OCI-LY1 (cell line): ENCODE results near the gene INPP4A.

Source experiments
- H2AFZ ChIP-seq: fragments of 200-600 bp; sonication (generic), shearing (Covaris generic); 2 replicates; pipeline ENCODE4 v1.6.0; 2014; ENCODE audit warnings: antibody characterized with exemption, mild to moderate bottlenecking, low read length
- H3F3A ChIP-seq: fragments of 200-600 bp; sonication (generic), shearing (Covaris generic); 2 replicates; pipeline ENCODE4 v1.6.0; 2014; ENCODE audit warnings: mild to moderate bottlenecking, antibody characterized with exemption, low read length, moderate library complexity; ENCODE audit not compliant: insufficient read depth
- H3K27ac ChIP-seq: fragments of 200-600 bp; sonication (generic); 2 replicates; pipeline ENCODE4 v1.5.1; 2014; ENCODE audit warnings: low read length, mixed run types, mild to moderate bottlenecking, low read depth; ENCODE audit not compliant: poor library complexity, severe bottlenecking
- H3K27me3 ChIP-seq: fragments of 200-600 bp; sonication (generic); 2 replicates; pipeline ENCODE4 v1.6.0; 2014; ENCODE audit warnings: antibody characterized with exemption, mild to moderate bottlenecking, low read length, moderate library complexity; ENCODE audit not compliant: insufficient read depth
- H3K36me3 ChIP-seq: fragments of 200-600 bp; sonication (generic); 2 replicates; pipeline ENCODE4 v1.6.1; 2014; ENCODE audit warnings: mild to moderate bottlenecking, antibody characterized with exemption, low read length, moderate library complexity, mixed read lengths; ENCODE audit not compliant: insufficient read depth
- H3K4me1 ChIP-seq: fragments of 200-600 bp; sonication (generic); 2 replicates; pipeline ENCODE4 v1.5.1; 2014; ENCODE audit warnings: mild to moderate bottlenecking, low read length, moderate library complexity; ENCODE audit not compliant: insufficient read depth, severe bottlenecking
- H3K4me2 ChIP-seq: fragments of 200-600 bp; sonication (generic), shearing (Covaris generic); 2 replicates; pipeline ENCODE4 v1.6.1; 2014; ENCODE audit warnings: low read length
- H3K4me3 ChIP-seq: fragments of 200-600 bp; sonication (generic); 2 replicates; pipeline ENCODE4 v1.5.1; 2014; ENCODE audit warnings: low read length, low read depth, mild to moderate bottlenecking, mixed read lengths; ENCODE audit not compliant: poor library complexity, severe bottlenecking
- H3K79me2 ChIP-seq: fragments of 200-600 bp; shearing (Covaris generic); 2 replicates; pipeline ENCODE4 v1.6.1; 2016; ENCODE audit warnings: mixed run types, low read length, mixed read lengths; ENCODE audit not compliant: insufficient read depth
- H3K9ac ChIP-seq: fragments of 200-600 bp; sonication (generic), shearing (Covaris generic); 2 replicates; pipeline ENCODE4 v1.6.1; 2014; ENCODE audit warnings: mild to moderate bottlenecking, low read length, mixed read lengths
- H3K9me2 ChIP-seq: fragments of 200-600 bp; sonication (generic), shearing (Covaris generic); 2 replicates; pipeline ENCODE4 v1.6.1; 2014; ENCODE audit warnings: low read depth, mild to moderate bottlenecking, low read length, mixed read lengths
- H3K9me3 ChIP-seq: fragments of 200-600 bp; shearing (Covaris generic); 2 replicates; pipeline ENCODE4 v1.6.1; 2014; ENCODE audit warnings: low read length, mixed read lengths
- H4K20me1 ChIP-seq: fragments of 200-600 bp; sonication (generic), shearing (Covaris generic); 2 replicates; pipeline ENCODE4 v1.6.0; 2016; ENCODE audit warnings: mild to moderate bottlenecking, low read length; ENCODE audit not compliant: insufficient read depth
- CTCF ChIP-seq: fragments of 200-600 bp; sonication (generic), shearing (Covaris generic); IDR thresholded peaks from 2 replicates; pipeline ENCODE4 v1.5.1; 2017; ENCODE audit warnings: mild to moderate bottlenecking, antibody characterized with exemption, low read length, moderate library complexity, mixed read lengths
- EZH2 ChIP-seq: fragments of 200-600 bp; sonication (generic), shearing (Covaris generic); IDR thresholded peaks from 2 replicates; pipeline ENCODE4 v1.8.0; 2017; ENCODE audit warnings: borderline replicate concordance, mixed run types, mild to moderate bottlenecking, antibody characterized with exemption, low read length, moderate library complexity, mixed read lengths

The INPP4A gene

DNA sequence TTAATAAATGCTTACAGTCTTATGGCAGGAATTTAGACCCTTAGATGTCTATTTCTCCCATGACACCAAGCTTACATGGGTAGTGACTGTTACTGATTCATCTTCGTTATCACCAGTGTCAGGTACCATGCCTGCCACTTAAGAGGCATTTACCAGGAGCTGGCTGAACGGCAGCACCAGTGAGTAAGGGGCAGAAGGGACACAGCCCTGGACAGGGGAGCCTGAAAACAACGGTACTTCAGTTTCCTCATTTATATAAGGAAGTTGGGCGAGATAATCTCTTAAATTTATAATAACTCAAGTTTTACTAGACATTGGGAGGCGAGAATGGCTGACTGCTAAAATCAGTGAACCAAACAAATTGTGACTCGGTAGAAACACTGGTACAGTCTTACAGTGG lies 162.4 kb downstream of the INPP4A start:
- Histone ChIP-seq H3F3A (no peaks in the 10 kb centered on the region), H3K9me2 (no peaks in the 10 kb centered on the region), H3K79me2 (peaks cover 16% of the 10 kb centered on the region), H3K9ac (peak overlapping the region; percentile 97), H3K27me3 (no peaks in the 10 kb centered on the region), H3K4me2 (peak overlapping the region; percentile 98), H3K4me3 (peak overlapping the region; percentile 96), H3K4me1 (peaks cover 34% of the 10 kb centered on the region), H4K20me1 (no peaks in the 10 kb centered on the region), H3K9me3 (no peaks in the 10 kb centered on the region), H2AFZ (no peak overlapping the region), H3K36me3 (peaks cover 35% of the 10 kb centered on the region), H3K27ac (no peak overlapping the region)
- TF ChIP-seq EZH2: no peak
- TF ChIP-seq CTCF: no peak

DNA sequence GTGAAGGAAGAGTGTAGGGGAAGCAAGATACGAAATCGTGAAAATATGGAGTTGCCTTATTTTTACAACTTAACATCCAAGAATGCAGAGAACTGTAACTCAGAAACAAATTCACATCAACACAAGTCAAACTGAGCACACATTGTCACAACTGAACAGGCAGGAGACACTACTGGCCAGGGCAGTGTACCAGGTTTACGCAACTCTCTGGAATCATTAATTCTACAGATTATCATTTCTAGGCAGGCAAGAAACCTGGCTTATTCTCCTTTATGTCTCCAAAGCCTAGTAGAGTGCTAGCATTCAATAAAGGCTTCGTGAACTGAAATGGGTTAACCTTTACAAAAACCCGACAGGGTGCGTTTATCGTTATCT lies 163.1 kb downstream of the INPP4A start:
- H3K27ac ChIP-seq: peak overlapping the region; percentile 28
- H4K20me1 ChIP-seq: no peaks in the 10 kb centered on the region
- peaks cover 16% of the 10 kb centered on the region for H3K79me2 ChIP-seq
- H3K4me3 ChIP-seq: peak overlapping the region; percentile 96
- no peaks in the 10 kb centered on the region for H3F3A ChIP-seq
- H3K9me3 ChIP-seq: no peaks in the 10 kb centered on the region
- no peaks in the 10 kb centered on the region for H3K27me3 ChIP-seq
- peak overlapping the region; percentile 97 for H3K9ac ChIP-seq
- H2AFZ ChIP-seq: peak overlapping the region; percentile 8; the same call in 1 of the 2 replicates
- peak overlapping the region; percentile 98 for H3K4me2 ChIP-seq
- no peak for TF ChIP-seq CTCF
- no peak for TF ChIP-seq EZH2
- peaks cover 34% of the 10 kb centered on the region for H3K36me3 ChIP-seq
- H3K9me2 ChIP-seq: no peaks in the 10 kb centered on the region
- H3K4me1 ChIP-seq: peaks cover 34% of the 10 kb centered on the region

DNA sequence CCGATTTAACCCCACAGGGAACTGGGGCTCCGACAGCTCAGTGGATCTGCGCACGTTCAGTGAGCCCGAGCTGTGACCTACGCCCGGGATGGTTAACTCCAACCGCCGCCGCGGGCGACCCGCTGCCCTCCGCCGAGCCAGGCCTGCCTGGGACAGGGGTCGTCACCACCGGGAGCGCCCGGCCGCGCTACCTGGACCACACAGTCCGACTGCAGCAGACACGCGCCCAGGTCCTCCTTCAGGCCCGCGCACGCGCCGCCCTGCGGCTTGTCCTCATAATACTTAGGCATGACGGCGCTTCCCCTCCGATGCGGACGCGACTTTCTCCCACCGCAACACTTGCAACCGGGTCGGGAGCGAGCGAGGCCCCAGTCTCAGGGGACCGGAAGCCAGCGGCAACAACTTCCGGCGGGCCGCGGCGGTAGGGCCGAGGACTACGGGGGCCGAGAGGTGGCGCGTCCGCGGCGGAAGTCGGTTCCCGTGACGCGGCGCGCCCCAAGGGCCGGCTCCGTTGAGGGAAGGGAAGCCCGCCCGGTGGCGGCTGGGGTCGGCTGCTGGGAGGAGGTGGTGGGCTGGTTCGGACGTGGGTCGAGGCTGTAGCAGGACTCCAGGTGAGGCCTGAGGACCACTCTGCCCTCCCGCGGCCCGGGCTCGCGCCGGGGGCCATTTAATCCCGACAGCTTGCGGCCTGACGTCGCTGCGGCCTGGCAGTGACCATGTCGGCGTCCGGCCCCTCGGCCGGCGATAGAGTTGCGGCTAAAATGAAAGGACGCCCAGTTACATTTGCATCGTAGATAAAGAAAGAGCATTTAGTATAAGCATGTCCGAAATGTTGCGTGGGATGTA lies 163.7 kb downstream of the INPP4A start, which contains the start of the genes COA5 and UNC50:
COA5 (minus strand) TSS at position 397 of the 846 bp plus-strand sequence; CDS start at position 290, 107 bp downstream.
UNC50 (plus strand) TSS at position 474 of the 846 bp plus-strand sequence. CDS start 1,171 bp downstream, outside the sequence.
- Histone ChIP-seq H3K27ac (peak within 1 kb of the TSS; percentile 54), H3K9me3 (no peaks in the 10 kb centered on the region), H3K27me3 (no peaks in the 10 kb centered on the region), H3K36me3 (peaks cover 34% of the 10 kb centered on the region), H3K4me2 (peak within 1 kb of the TSS; percentile 98), H4K20me1 (no peaks in the 10 kb centered on the region), H3F3A (no peaks in the 10 kb centered on the region), H3K9me2 (no peaks in the 10 kb centered on the region), H3K9ac (peak within 1 kb of the TSS; percentile 97), H3K4me3 (peak within 1 kb of the TSS; percentile 96), H3K4me1 (peaks cover 34% of the 10 kb centered on the region), H2AFZ (peak within 1 kb of the TSS; percentile 72), H3K79me2 (peaks cover 16% of the 10 kb centered on the region)
- no peak for TF ChIP-seq EZH2
- TF ChIP-seq CTCF: peak; percentile 6; the same call in 1 of the 2 replicates
